ENCODE results near the gene ZRANB1.

DNA sequence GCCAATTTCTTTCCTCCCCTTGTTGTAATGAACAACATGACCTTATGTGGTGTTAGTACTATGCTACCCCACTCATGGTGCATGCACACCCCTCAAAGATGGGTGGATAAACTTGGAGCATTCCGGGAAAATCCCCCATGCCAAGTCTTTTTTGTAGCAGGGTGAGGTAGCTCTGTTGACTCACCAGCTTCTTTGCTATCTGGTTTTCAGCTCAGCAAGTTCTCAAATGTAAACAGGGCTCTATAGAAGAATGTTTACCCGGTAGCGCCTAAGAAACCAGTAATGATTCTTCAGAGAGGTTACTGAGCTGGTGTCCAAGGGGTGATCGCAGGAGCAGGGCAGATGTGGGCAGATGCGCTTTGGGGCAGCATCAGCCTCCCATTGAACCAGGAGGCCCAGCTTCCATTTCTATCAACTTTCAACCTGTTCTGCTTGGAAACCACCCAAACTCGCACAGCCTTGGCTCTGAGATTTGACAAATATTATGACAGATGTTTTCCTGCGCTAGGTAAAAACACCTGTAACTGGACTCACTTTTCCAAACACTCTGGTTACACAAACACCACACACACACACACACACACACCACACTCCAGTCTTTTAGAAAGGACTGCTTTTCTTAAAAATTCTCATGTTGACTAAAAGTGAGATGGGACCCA, 87.8 kb downstream of the ZRANB1 start:
- no peak for TF ChIP-seq JUND (IDR thresholded peaks at IDR 0.05)
- TF ChIP-seq RFX5 (IDR thresholded peaks at IDR 0.05; ENCODE audit: low read length) = no peak
- TF ChIP-seq NRF1 (IDR thresholded peaks at IDR 0.05; ENCODE audit: low read depth, low read length) = no peak
- TF ChIP-seq, protein P1, sequence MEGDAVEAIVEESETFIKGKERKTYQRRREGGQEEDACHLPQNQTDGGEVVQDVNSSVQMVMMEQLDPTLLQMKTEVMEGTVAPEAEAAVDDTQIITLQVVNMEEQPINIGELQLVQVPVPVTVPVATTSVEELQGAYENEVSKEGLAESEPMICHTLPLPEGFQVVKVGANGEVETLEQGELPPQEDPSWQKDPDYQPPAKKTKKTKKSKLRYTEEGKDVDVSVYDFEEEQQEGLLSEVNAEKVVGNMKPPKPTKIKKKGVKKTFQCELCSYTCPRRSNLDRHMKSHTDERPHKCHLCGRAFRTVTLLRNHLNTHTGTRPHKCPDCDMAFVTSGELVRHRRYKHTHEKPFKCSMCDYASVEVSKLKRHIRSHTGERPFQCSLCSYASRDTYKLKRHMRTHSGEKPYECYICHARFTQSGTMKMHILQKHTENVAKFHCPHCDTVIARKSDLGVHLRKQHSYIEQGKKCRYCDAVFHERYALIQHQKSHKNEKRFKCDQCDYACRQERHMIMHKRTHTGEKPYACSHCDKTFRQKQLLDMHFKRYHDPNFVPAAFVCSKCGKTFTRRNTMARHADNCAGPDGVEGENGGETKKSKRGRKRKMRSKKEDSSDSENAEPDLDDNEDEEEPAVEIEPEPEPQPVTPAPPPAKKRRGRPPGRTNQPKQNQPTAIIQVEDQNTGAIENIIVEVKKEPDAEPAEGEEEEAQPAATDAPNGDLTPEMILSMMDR (IDR thresholded peaks at IDR 0.05) = no peak
- TF ChIP-seq RAD21 (IDR thresholded peaks at IDR 0.05; ENCODE audit: low read length) = no peak
- TF ChIP-seq TAF1 (IDR thresholded peaks at IDR 0.05; ENCODE audit: borderline replicate concordance, low read depth, low read length) = no peak
- TF ChIP-seq, protein P2, sequence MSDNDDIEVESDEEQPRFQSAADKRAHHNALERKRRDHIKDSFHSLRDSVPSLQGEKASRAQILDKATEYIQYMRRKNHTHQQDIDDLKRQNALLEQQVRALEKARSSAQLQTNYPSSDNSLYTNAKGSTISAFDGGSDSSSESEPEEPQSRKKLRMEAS (IDR thresholded peaks at IDR 0.05; ENCODE audit: low read depth) = no peak
- no peak for TF ChIP-seq FOXM1 (IDR thresholded peaks at IDR 0.05; ENCODE audit: low read depth)
- TF ChIP-seq TCF12 (IDR thresholded peaks at IDR 0.05) = no peak
- no peak for TF ChIP-seq EZH2phosphoT487 (IDR thresholded peaks at IDR 0.05; ENCODE audit: borderline replicate concordance, low read depth)
- TF ChIP-seq GATA2 (CRISPR knock-in tag; IDR thresholded peaks at IDR 0.05) = no peak
- no peak for TF ChIP-seq POLR2AphosphoS5 (IDR thresholded peaks at IDR 0.05; ENCODE audit: low read depth, low read length)
- TF ChIP-seq, protein P3, sequence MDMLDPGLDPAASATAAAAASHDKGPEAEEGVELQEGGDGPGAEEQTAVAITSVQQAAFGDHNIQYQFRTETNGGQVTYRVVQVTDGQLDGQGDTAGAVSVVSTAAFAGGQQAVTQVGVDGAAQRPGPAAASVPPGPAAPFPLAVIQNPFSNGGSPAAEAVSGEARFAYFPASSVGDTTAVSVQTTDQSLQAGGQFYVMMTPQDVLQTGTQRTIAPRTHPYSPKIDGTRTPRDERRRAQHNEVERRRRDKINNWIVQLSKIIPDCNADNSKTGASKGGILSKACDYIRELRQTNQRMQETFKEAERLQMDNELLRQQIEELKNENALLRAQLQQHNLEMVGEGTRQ (IDR thresholded peaks at IDR 0.05; ENCODE audit: borderline replicate concordance, low read depth, low read length) = no peak
- TF ChIP-seq MXI1 (IDR thresholded peaks at IDR 0.05; ENCODE audit: low read depth, low read length) = no peak

Measured in SK-N-SH (cell line).